Progenitor cell of endocrine pancreas (in vitro differentiated cells): ENCODE data around the gene STXBP6. TPM values are rescaled to one million over a fixed set of nuclear protein-coding genes. Genes with fewer than 3 reads are reported as not detected.

Experiments used
- DNase-seq: peaks from one replicate; pipeline ENCODE4 v3.0.0; 2021; ENCODE audit warnings: low spot score; ENCODE audit not compliant: unreplicated experiment
- H3K27ac Mint-ChIP-seq: 2 replicates; pipeline ENCODE4 v1.8.0; 2021; ENCODE audit warnings: mild to moderate bottlenecking, moderate library complexity, mixed read lengths
- H3K27me3 Mint-ChIP-seq: 2 replicates; pipeline ENCODE4 v1.8.0; 2021; ENCODE audit warnings: mixed read lengths
- H3K36me3 Mint-ChIP-seq: 2 replicates; pipeline ENCODE4 v1.8.0; 2022; ENCODE audit warnings: mixed read lengths; ENCODE audit not compliant: insufficient read depth
- H3K4me1 Mint-ChIP-seq: 2 replicates; pipeline ENCODE4 v1.8.0; 2021; ENCODE audit warnings: low read depth, mixed read lengths
- H3K4me3 Mint-ChIP-seq: 2 replicates; pipeline ENCODE4 v1.8.0; 2021; ENCODE audit warnings: low read depth, mild to moderate bottlenecking, moderate library complexity, mixed read lengths
- H3K9me3 Mint-ChIP-seq: 2 replicates; pipeline ENCODE4 v1.8.0; 2021; ENCODE audit warnings: low read depth, mixed read lengths
- CTCF ChIP-seq: fragments of 200-600 bp; sonication (generic); IDR thresholded peaks from one replicate; pipeline ENCODE4 v1.5.0; 2021; ENCODE audit warnings: antibody characterized with exemption, mild to moderate bottlenecking; ENCODE audit not compliant: unreplicated experiment
- total RNA-seq: library from RNA; stranded (reverse); gene quantifications from 2 replicates; pipeline ENCODE4 v1.2.1, GENCODE V29; 2021

STXBP6 gene
- total RNA-seq, 1 donor from 2014 or later: 11.9 TPM

- H3K4me1 Mint-ChIP-seq: peaks cover 8% of the 10 kb centered on the region
- no peak overlapping the region for H3K27ac Mint-ChIP-seq
- H3K4me3 Mint-ChIP-seq: no peak overlapping the region
- no peaks in the 10 kb centered on the region for H3K27me3 Mint-ChIP-seq
- H3K36me3 Mint-ChIP-seq: no peaks in the 10 kb centered on the region
- no peaks in the 10 kb centered on the region for H3K9me3 Mint-ChIP-seq
- DNase-seq: no peak
- TF ChIP-seq CTCF: no peak
These were observed 102.8 kb downstream of the STXBP6 start for GRCh38 chr14:24947131-24947530.

- TF ChIP-seq CTCF: no peak
- Mint-ChIP-seq H3K4me3 (no peak overlapping the region), H3K36me3 (no peaks in the 10 kb centered on the region), H3K9me3 (no peaks in the 10 kb centered on the region), H3K27ac (no peak overlapping the region), H3K4me1 (peaks cover 18% of the 10 kb centered on the region), H3K27me3 (no peaks in the 10 kb centered on the region)
- DNase-seq: no peak
These were observed 105.1 kb downstream of the STXBP6 start for GRCh38 chr14:24944800-24945199.

- DNase-seq: no peak
- Mint-ChIP-seq H3K27me3 (no peaks in the 10 kb centered on the region), H3K4me1 (peaks cover 18% of the 10 kb centered on the region)
These were observed 106.9 kb downstream of the STXBP6 start for GRCh38 chr14:24943024-24943423.

GRCh38 chr14:24941719-24942118 lies 108.2 kb downstream of the STXBP6 start:
- Mint-ChIP-seq H3K36me3 (no peaks in the 10 kb centered on the region), H3K9me3 (no peaks in the 10 kb centered on the region), H3K4me1 (peaks cover 18% of the 10 kb centered on the region), H3K27ac (no peak overlapping the region), H3K27me3 (no peaks in the 10 kb centered on the region), H3K4me3 (no peak overlapping the region)
- no peak for TF ChIP-seq CTCF
- no peak for DNase-seq

More at GRCh38 chr14:24943024-24943423, 106.9 kb downstream of the STXBP6 start:
- Mint-ChIP-seq H3K36me3 (no peaks in the 10 kb centered on the region), H3K27ac (no peak overlapping the region), H3K4me3 (no peak overlapping the region), H3K9me3 (no peaks in the 10 kb centered on the region)
- TF ChIP-seq CTCF: no peak

GRCh38 chr14:24940213-24940783 lies 109.6 kb downstream of the STXBP6 start:
- no peak for TF ChIP-seq CTCF
- Mint-ChIP-seq H3K4me1 (peaks cover 18% of the 10 kb centered on the region), H3K36me3 (no peaks in the 10 kb centered on the region)

More at GRCh38 chr14:24940213-24940783, 109.6 kb downstream of the STXBP6 start:
- Mint-ChIP-seq H3K27me3 (no peaks in the 10 kb centered on the region), H3K27ac (no peak overlapping the region), H3K9me3 (no peaks in the 10 kb centered on the region), H3K4me3 (no peak overlapping the region)
- no peak for DNase-seq
